Smooth muscle cell (in vitro differentiated cells): Measurements from ENCODE around the gene IQSEC1. TPM values are rescaled to one million over a fixed set of nuclear protein-coding genes. Genes with fewer than 3 reads are reported as not detected.

Experiments used
- DNase-seq: peaks from one replicate; lab custom pipeline; 2025; ENCODE audit not compliant: unreplicated experiment; lab: John Stamatoyannopoulos, UW
- H2AFZ ChIP-seq: fragments of 200-600 bp; sonication (generic); 2 replicates; pipeline ENCODE4 v1.6.0; 2016; ENCODE audit warnings: antibody characterized with exemption, low read depth, mild to moderate bottlenecking
- H3F3A ChIP-seq: fragments of 200-600 bp; sonication (generic); 2 replicates; pipeline ENCODE4 v1.6.0; 2017; ENCODE audit warnings: antibody characterized with exemption, low read depth
- H3K27ac ChIP-seq: fragments of 200-600 bp; sonication (generic); 2 replicates; pipeline ENCODE4 v1.5.1; 2016; ENCODE audit warnings: low read depth, mild to moderate bottlenecking
- H3K27me3 ChIP-seq: fragments of 200-600 bp; sonication (generic); 2 replicates; pipeline ENCODE4 v1.6.1; 2016; ENCODE audit warnings: low read depth, mild to moderate bottlenecking
- H3K36me3 ChIP-seq: fragments of 200-600 bp; sonication (generic); 2 replicates; pipeline ENCODE4 v1.5.1; 2016; ENCODE audit warnings: low read depth
- H3K4me1 ChIP-seq: fragments of 200-600 bp; sonication (generic); 2 replicates; pipeline ENCODE4 v1.5.1; 2016; ENCODE audit warnings: low read depth
- H3K4me2 ChIP-seq: fragments of 200-600 bp; sonication (generic); 2 replicates; pipeline ENCODE4 v1.6.0; 2016; ENCODE audit warnings: mild to moderate bottlenecking
- H3K4me3 ChIP-seq: fragments of 200-600 bp; sonication (generic); 2 replicates; pipeline ENCODE4 v1.5.1; 2016; ENCODE audit warnings: mild to moderate bottlenecking
- H3K79me2 ChIP-seq: fragments of 200-600 bp; sonication (generic); 2 replicates; pipeline ENCODE4 v1.6.0; 2016; ENCODE audit warnings: low read depth, mild to moderate bottlenecking
- H3K9ac ChIP-seq: fragments of 200-600 bp; sonication (generic); 2 replicates; pipeline ENCODE4 v1.6.0; 2016; ENCODE audit warnings: low read depth
- H3K9me3 ChIP-seq: fragments of 200-600 bp; sonication (generic); replicated peaks from 2 replicates; pipeline ENCODE4 v1.5.1; 2016; ENCODE audit warnings: low read depth
- H4K20me1 ChIP-seq: fragments of 200-600 bp; sonication (generic); 2 replicates; pipeline ENCODE4 v1.6.0; 2016; ENCODE audit warnings: low read depth
- CTCF ChIP-seq: fragments of 200-600 bp; sonication (generic); IDR thresholded peaks from 2 replicates; pipeline ENCODE4 v1.5.1; 2017; ENCODE audit warnings: borderline replicate concordance, mild to moderate bottlenecking, antibody characterized with exemption; ENCODE audit not compliant: insufficient read depth, poor library complexity, severe bottlenecking
- WGBS: methylation state at CpG from one replicate; pipeline ENCODE4 v1.1.7; 2016; ENCODE audit warnings: low lambda C conversion rate; 5-methylcytosine and 5-hydroxymethylcytosine counted together
- polyA plus RNA-seq: library from polyadenylated mRNA; unstranded; fragments of >200 nt; fragmentation: Nextera tagmentation; extraction: Ambion mirVana; gene quantifications from 2 replicates; pipeline ENCODE4 v1.2.1, GENCODE V29; 2016
- total RNA-seq: library from RNA; depleted of rRNA; stranded (reverse); fragments of >200 nt; gene quantifications from 2 replicates; pipeline ENCODE4 v1.2.3, GENCODE V29; 2014

IQSEC1 gene
- total and polyA plus RNA-seq, 2 experiments from 2014 or later: 18.9 to 19.8 TPM

GRCh38 chr3:13116426-13116825, 43.2 kb upstream of the IQSEC1 start:
- Histone ChIP-seq H3K4me1 (no peaks in the 10 kb centered on the region), H3K9me3 (no peaks in the 10 kb centered on the region), H3F3A (no peaks in the 10 kb centered on the region), H3K27me3 (no peaks in the 10 kb centered on the region), H3K9ac (no peak overlapping the region), H3K36me3 (no peaks in the 10 kb centered on the region), H3K79me2 (no peaks in the 10 kb centered on the region), H3K4me2 (no peak overlapping the region), H3K4me3 (no peak overlapping the region), H2AFZ (no peak overlapping the region), H3K27ac (no peak overlapping the region), H4K20me1 (no peaks in the 10 kb centered on the region)
- no peak for TF ChIP-seq CTCF
- no peak for DNase-seq
- 92% methylated on average over 8 of the region's 8 CpGs for WGBS

DNA sequence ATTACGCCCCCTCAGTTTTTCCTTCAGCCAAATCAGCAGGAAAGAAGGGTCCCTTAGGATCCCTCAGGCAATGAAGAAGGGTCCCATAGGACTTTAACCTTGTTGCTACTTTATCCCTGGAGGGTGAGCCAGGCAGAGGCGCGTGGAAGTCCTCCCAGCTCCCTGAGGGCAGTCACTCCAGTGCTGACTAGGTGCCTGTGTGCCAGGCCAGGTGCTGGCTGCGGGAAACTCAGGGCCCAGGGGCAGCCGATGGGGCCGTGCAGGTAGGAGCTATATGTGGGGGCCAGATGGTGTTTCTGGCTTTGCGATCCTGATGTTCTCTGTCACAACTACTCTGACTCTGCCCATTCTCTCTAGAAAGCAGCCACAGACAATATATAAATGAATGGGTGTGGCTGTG, 42.8 kb upstream of the IQSEC1 start:
- 97% methylated on average over 7 of the region's 7 CpGs for WGBS
- Histone ChIP-seq H2AFZ (no peak overlapping the region), H3K27me3 (no peaks in the 10 kb centered on the region), H4K20me1 (no peaks in the 10 kb centered on the region), H3K36me3 (no peaks in the 10 kb centered on the region), H3K27ac (no peak overlapping the region), H3K4me2 (no peak overlapping the region), H3K79me2 (no peaks in the 10 kb centered on the region), H3F3A (no peaks in the 10 kb centered on the region), H3K9ac (no peak overlapping the region), H3K4me1 (peaks cover 2% of the 10 kb centered on the region), H3K9me3 (no peaks in the 10 kb centered on the region), H3K4me3 (no peak overlapping the region)
- TF ChIP-seq CTCF: no peak
- no peak for DNase-seq

- WGBS: 86% methylated on average over 8 of the region's 8 CpGs
- Histone ChIP-seq H3F3A (no peaks in the 10 kb centered on the region), H3K9me3 (no peaks in the 10 kb centered on the region), H3K27me3 (no peaks in the 10 kb centered on the region), H4K20me1 (no peaks in the 10 kb centered on the region), H3K4me2 (no peak overlapping the region), H3K4me3 (no peak overlapping the region), H3K27ac (no peak overlapping the region), H3K79me2 (no peaks in the 10 kb centered on the region), H3K9ac (no peak overlapping the region), H2AFZ (no peak overlapping the region), H3K4me1 (peaks cover 6% of the 10 kb centered on the region), H3K36me3 (no peaks in the 10 kb centered on the region)
- no peak for DNase-seq
- no peak for TF ChIP-seq CTCF
Observed at GRCh38 chr3:13115576-13115910, 42.3 kb upstream of the IQSEC1 start.

DNA sequence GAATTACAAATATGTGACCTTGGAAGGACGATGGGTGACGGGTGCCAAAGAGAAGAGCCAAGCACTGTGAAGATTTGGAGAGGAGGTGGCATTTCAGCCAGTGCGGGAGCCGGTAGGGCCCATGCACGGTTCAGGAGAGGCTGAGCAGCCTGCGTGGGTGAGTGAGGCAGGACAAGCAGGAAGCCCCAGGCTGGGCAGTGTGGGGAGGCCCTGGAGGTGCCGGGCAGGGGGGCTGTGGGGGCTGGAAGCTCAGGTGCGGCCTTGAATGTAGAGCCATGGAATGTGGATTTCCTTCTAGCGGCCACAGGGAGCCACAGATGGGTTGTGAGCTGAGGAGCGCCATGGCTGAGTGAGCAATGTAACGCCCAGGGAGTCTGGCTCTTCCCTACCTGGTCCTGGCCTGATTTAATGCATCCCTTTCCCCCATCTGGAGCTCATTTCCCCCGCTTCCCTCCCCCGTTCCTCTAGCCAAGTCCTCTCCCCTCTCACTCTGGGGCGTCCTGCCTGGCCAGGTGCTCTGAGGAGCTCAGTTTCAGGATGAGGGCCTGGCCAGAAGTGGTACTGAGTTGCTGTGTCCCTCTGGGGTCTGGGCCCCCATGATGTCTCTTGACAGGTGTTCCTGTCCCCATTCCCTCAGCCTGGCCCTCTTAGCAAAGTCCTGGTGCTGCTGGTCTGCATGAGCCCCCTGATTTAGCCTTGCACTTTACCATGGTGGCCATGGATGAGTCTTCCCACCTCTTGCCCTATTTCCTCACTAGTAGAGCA, 41.8 kb upstream of the IQSEC1 start:
- no peaks in the 10 kb centered on the region for H3K36me3 ChIP-seq
- no peak for TF ChIP-seq CTCF
- no peak overlapping the region for H3K9ac ChIP-seq
- no peak overlapping the region for H2AFZ ChIP-seq
- no peak overlapping the region for H3K27ac ChIP-seq
- H3K9me3 ChIP-seq: no peaks in the 10 kb centered on the region
- no peaks in the 10 kb centered on the region for H3K79me2 ChIP-seq
- H4K20me1 ChIP-seq: no peaks in the 10 kb centered on the region
- H3K27me3 ChIP-seq: no peaks in the 10 kb centered on the region
- H3K4me3 ChIP-seq: no peak overlapping the region
- DNase-seq: no peak
- H3K4me2 ChIP-seq: no peak overlapping the region
- whole genome bisulfite sequencing: 81% methylated on average over 13 of the region's 14 CpGs
- peaks cover 9% of the 10 kb centered on the region for H3K4me1 ChIP-seq
- H3F3A ChIP-seq: no peaks in the 10 kb centered on the region
